ENCODE measurements around the gene SNX11. TPM values are rescaled to one million over a fixed set of nuclear protein-coding genes. Genes with fewer than 3 reads are reported as not detected.

SNX11 gene
- total and polyA plus RNA-seq, 2 donors (not counting 1 experiment from before 2014, with no cell fraction given): 12.6 to 17.7 TPM

- no peaks in the 10 kb centered on the region for H4K20me1 ChIP-seq (ENCODE audit: control insufficient read depth, extremely low read depth, insufficient read depth, low read length)
- no peaks in the 10 kb centered on the region for H3K36me3 ChIP-seq (ENCODE audit: control insufficient read depth, insufficient read depth, low read length)
- no peaks in the 10 kb centered on the region for H3K9me3 ChIP-seq (ENCODE audit: control insufficient read depth, insufficient read depth, low read depth, low read length)
- no peak overlapping the region for H3K4me2 ChIP-seq (ENCODE audit: extremely low read depth, insufficient read depth, low read length)
- H3K79me2 ChIP-seq (ENCODE audit: control insufficient read depth, insufficient read depth, low read length): no peaks in the 10 kb centered on the region
- no peak overlapping the region for H3K27ac ChIP-seq (ENCODE audit: insufficient read depth, low read length)
- H2AFZ ChIP-seq (ENCODE audit: low read length): no peak overlapping the region
- no peaks in the 10 kb centered on the region for H3K4me1 ChIP-seq (ENCODE audit: control insufficient read depth, extremely low read depth, insufficient read depth, low read length)
- DNase-seq (ENCODE audit: low read depth in 2 of 2): no peak
- H3K4me3 ChIP-seq (replicated peaks in 1 of 4; ENCODE audit: control extremely low read depth in 1 of 4, insufficient read depth in 1 of 4, low read depth in 3 of 4, low read length in 4 of 4): no peak overlapping the region
- peaks cover 55% of the 10 kb centered on the region for H3K27me3 ChIP-seq (ENCODE audit: control insufficient read depth, insufficient read depth, low read length)
- TF ChIP-seq EZH2 (IDR thresholded peaks at IDR 0.05; ENCODE audit: low read length, missing control alignments): no peak
- H3K9ac ChIP-seq (ENCODE audit: insufficient read depth, low read length): no peak overlapping the region
These were observed 43.7 kb downstream of the SNX11 start for GRCh38 chr17:48151220-48151619.

DNA sequence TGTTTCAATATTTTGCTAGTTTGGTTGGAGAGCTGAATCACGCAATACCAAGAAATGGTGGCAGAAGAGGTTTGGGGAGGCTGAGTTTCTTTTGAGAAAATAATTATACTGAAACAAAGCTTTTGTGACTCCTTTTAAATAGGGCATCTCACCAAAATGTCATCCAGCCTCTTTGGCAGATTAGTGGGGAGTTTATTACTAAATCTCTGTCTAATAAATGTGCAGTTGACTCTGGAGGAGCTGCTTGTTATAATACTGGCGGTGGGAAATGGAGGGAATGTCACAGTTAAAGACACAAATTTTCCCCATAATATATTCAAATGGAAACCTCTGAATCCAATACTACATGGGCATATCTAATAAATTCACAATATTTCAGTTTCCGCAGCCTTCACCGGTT is 44.7 kb downstream of the SNX11 start:
- Histone ChIP-seq H3K27me3 (ENCODE audit: control insufficient read depth, insufficient read depth, low read length) (peaks cover 51% of the 10 kb centered on the region), H3K36me3 (ENCODE audit: control insufficient read depth, insufficient read depth, low read length) (no peaks in the 10 kb centered on the region)
- no peak for TF ChIP-seq EZH2 (IDR thresholded peaks at IDR 0.05; ENCODE audit: low read length, missing control alignments)

DNA sequence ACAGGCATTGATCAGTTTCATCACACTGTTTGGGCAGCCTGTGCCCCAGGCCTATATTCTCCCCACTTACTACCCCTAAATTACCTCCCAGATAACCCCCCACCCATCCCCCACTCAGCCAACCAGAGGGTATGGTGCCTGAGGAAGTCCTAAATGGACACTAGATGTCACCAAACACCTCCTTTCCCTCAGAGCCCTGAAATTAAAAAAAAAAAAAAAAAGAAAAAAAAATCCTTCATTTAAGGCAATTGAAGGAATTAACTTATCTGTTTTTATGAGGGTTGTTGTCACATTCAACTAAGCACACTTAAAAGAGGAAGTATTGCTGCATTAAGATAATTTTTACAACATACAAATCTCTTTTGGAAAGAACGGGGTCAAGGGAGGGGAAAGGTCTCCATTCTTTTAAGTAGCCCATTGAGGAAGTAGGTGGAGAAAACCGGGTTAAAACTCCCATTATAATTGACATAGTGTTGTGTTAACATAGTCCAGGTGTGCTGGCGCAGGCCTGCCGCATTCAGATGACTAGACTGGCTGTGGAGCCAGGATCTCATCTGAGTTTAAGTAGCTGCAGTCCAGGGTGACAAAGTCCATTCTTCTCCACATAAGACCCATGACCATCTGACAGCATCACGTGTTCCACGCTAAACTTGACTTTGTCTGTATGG is 46.3 kb downstream of the SNX11 start:
- H3K79me2 ChIP-seq (ENCODE audit: control insufficient read depth, insufficient read depth, low read length): no peaks in the 10 kb centered on the region
- no peak overlapping the region for H2AFZ ChIP-seq (ENCODE audit: low read length)
- no peaks in the 10 kb centered on the region for H3K36me3 ChIP-seq (ENCODE audit: control insufficient read depth, insufficient read depth, low read length)
- peaks cover 40% of the 10 kb centered on the region for H3K27me3 ChIP-seq (ENCODE audit: control insufficient read depth, insufficient read depth, low read length)
- no peak overlapping the region for H3K4me3 ChIP-seq (replicated peaks in 1 of 4; ENCODE audit: control extremely low read depth in 1 of 4, insufficient read depth in 1 of 4, low read depth in 3 of 4, low read length in 4 of 4)
- peak; percentile 35 to 71 for DNase-seq (ENCODE audit: low read depth in 2 of 2)
- TF ChIP-seq, protein P1, sequence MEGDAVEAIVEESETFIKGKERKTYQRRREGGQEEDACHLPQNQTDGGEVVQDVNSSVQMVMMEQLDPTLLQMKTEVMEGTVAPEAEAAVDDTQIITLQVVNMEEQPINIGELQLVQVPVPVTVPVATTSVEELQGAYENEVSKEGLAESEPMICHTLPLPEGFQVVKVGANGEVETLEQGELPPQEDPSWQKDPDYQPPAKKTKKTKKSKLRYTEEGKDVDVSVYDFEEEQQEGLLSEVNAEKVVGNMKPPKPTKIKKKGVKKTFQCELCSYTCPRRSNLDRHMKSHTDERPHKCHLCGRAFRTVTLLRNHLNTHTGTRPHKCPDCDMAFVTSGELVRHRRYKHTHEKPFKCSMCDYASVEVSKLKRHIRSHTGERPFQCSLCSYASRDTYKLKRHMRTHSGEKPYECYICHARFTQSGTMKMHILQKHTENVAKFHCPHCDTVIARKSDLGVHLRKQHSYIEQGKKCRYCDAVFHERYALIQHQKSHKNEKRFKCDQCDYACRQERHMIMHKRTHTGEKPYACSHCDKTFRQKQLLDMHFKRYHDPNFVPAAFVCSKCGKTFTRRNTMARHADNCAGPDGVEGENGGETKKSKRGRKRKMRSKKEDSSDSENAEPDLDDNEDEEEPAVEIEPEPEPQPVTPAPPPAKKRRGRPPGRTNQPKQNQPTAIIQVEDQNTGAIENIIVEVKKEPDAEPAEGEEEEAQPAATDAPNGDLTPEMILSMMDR (conservative IDR thresholded peaks at IDR 0.05 in 1 of 2, IDR thresholded peaks at IDR 0.05 in 1 of 2; ENCODE audit: low read depth in 1 of 2, low read length in 2 of 2): peak; percentile 39 to 51
- TF ChIP-seq EZH2 (IDR thresholded peaks at IDR 0.05; ENCODE audit: low read length, missing control alignments): no peak
- H3K4me1 ChIP-seq (ENCODE audit: control insufficient read depth, extremely low read depth, insufficient read depth, low read length): no peaks in the 10 kb centered on the region
- H3K9ac ChIP-seq (ENCODE audit: insufficient read depth, low read length): no peak overlapping the region
- H4K20me1 ChIP-seq (ENCODE audit: control insufficient read depth, extremely low read depth, insufficient read depth, low read length): no peaks in the 10 kb centered on the region
- H3K9me3 ChIP-seq (ENCODE audit: control insufficient read depth, insufficient read depth, low read depth, low read length): no peaks in the 10 kb centered on the region
- no peak overlapping the region for H3K27ac ChIP-seq (ENCODE audit: insufficient read depth, low read length)
- H3K4me2 ChIP-seq (ENCODE audit: extremely low read depth, insufficient read depth, low read length): no peak overlapping the region

More for the DNA sequence above, 44.7 kb downstream of the SNX11 start:
- Histone ChIP-seq H3K4me1 (ENCODE audit: control insufficient read depth, extremely low read depth, insufficient read depth, low read length) (no peaks in the 10 kb centered on the region), H3K27ac (ENCODE audit: insufficient read depth, low read length) (no peak overlapping the region), H2AFZ (ENCODE audit: low read length) (no peak overlapping the region), H3K79me2 (ENCODE audit: control insufficient read depth, insufficient read depth, low read length) (no peaks in the 10 kb centered on the region), H3K4me2 (ENCODE audit: extremely low read depth, insufficient read depth, low read length) (no peak overlapping the region), H3K4me3 (replicated peaks in 1 of 4; ENCODE audit: control extremely low read depth in 1 of 4, insufficient read depth in 1 of 4, low read depth in 3 of 4, low read length in 4 of 4) (no peak overlapping the region), H4K20me1 (ENCODE audit: control insufficient read depth, extremely low read depth, insufficient read depth, low read length) (no peaks in the 10 kb centered on the region), H3K9ac (ENCODE audit: insufficient read depth, low read length) (no peak overlapping the region), H3K9me3 (ENCODE audit: control insufficient read depth, insufficient read depth, low read depth, low read length) (no peaks in the 10 kb centered on the region)
- no peak for DNase-seq (ENCODE audit: low read depth in 2 of 2)

DNA sequence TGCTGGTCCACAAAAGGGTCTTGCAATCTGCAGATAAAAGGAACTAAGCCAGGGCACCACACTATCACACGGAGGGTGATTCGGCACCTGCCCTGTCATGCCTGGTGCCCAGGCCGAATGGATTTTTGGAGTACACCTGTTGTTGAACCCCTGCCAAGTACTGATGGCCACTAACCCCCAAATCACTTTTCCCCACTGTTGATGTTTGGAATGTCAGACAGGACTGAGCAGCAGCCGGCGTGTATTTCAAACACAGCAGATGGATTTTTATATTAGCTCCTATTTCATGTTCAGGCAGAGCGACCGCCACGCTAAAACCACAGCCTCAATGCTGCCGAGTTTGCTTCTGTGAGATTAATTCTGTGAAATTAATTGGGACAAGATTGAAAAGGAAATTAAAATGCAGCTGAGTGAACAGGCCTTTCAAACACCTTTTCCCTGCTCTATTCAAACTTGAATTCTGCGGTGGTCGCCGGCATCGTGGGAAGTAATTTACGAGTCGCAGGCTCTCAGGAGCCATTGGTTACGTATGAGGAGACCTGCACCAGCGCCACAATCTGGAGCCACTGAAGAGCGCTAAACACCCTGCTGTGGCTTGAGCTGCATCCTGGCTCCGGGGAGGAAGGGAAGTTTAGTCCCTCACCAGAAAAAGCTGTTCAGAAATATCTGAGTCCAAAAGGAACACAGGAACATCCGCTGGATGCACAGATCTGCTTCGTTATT is 48.5 kb downstream of the SNX11 start:
- Histone ChIP-seq H3K9me3 (ENCODE audit: control insufficient read depth, insufficient read depth, low read depth, low read length) (no peaks in the 10 kb centered on the region), H4K20me1 (ENCODE audit: control insufficient read depth, extremely low read depth, insufficient read depth, low read length) (no peaks in the 10 kb centered on the region), H3K4me3 (replicated peaks in 1 of 4; ENCODE audit: control extremely low read depth in 1 of 4, insufficient read depth in 1 of 4, low read depth in 3 of 4, low read length in 4 of 4) (no peak overlapping the region), H3K27me3 (ENCODE audit: control insufficient read depth, insufficient read depth, low read length) (peaks cover 24% of the 10 kb centered on the region), H3K79me2 (ENCODE audit: control insufficient read depth, insufficient read depth, low read length) (no peaks in the 10 kb centered on the region), H3K27ac (ENCODE audit: insufficient read depth, low read length) (no peak overlapping the region), H2AFZ (ENCODE audit: low read length) (no peak overlapping the region), H3K36me3 (ENCODE audit: control insufficient read depth, insufficient read depth, low read length) (no peaks in the 10 kb centered on the region), H3K4me2 (ENCODE audit: extremely low read depth, insufficient read depth, low read length) (no peak overlapping the region), H3K4me1 (ENCODE audit: control insufficient read depth, extremely low read depth, insufficient read depth, low read length) (no peaks in the 10 kb centered on the region), H3K9ac (ENCODE audit: insufficient read depth, low read length) (no peak overlapping the region)
- DNase-seq (ENCODE audit: low read depth in 2 of 2): no peak
- TF ChIP-seq EZH2 (IDR thresholded peaks at IDR 0.05; ENCODE audit: low read length, missing control alignments): no peak
- TF ChIP-seq, protein P1 (conservative IDR thresholded peaks at IDR 0.05 in 1 of 2, IDR thresholded peaks at IDR 0.05 in 1 of 2; ENCODE audit: low read depth in 1 of 2, low read length in 2 of 2): no peak
